HCT116 (cell line): ENCODE results near the gene PATL2.

Experiments used
- CTCF ChIP-seq, 3 experiments: fragments of 200-600 bp in 1 of 3; sonication (generic) in 1 of 3; IDR thresholded peaks in 2 of 3; conservative IDR thresholded peaks in 1 of 3; 2 replicates each; pipeline ENCODE4 v1.5.1; 2012 to 2017; ENCODE audit warnings: low read depth in 2 of 3, low read length in 2 of 3, antibody characterized with exemption in 1 of 3, borderline replicate concordance in 1 of 3, control low read depth in 1 of 3, mild to moderate bottlenecking in 1 of 3, mixed read lengths in 1 of 3, mixed run types in 1 of 3, moderate library complexity in 1 of 3; ENCODE audit not compliant: insufficient read depth in 1 of 3
- POLR2A ChIP-seq: IDR thresholded peaks from 2 replicates; pipeline ENCODE4 v1.7.0; 2011; ENCODE audit warnings: borderline replicate concordance; ENCODE audit not compliant: insufficient read depth, insufficient read length; ENCODE audit errors: extremely low read depth

GRCh38 chr15:44659056-44659455 is 52.1 kb downstream of the PATL2 start:
- TF ChIP-seq CTCF (IDR thresholded peaks at IDR 0.05 in 2 of 3, conservative IDR thresholded peaks at IDR 0.05 in 1 of 3; ENCODE audit: borderline replicate concordance in 1 of 3, insufficient read depth in 1 of 3, low read depth in 2 of 3, low read length in 2 of 3) = no peak
- no peak for TF ChIP-seq POLR2A
